HUES6 (cell line): ENCODE results near the gene UHRF1.
A peak's percentile ranks its signal among the peaks of the same experiment; 100 is the strongest.
"Not testable (repeated sequence)": the region's sequence is repeated elsewhere in the genome, so short reads cannot be mapped to it uniquely, and the experiment has no call there.

Experiments used
- H3K27ac ChIP-seq: 2 replicates; pipeline ENCODE4 v1.7.0; 2013; ENCODE audit warnings: low read depth, mild to moderate bottlenecking, low read length, inconsistent platforms
- H3K27me3 ChIP-seq: 2 replicates; pipeline ENCODE4 v1.6.1; 2013; ENCODE audit warnings: low read length; ENCODE audit not compliant: control insufficient read depth, insufficient read depth
- H3K36me3 ChIP-seq: 2 replicates; pipeline ENCODE4 v1.6.1; 2013; ENCODE audit warnings: low read length; ENCODE audit not compliant: control insufficient read depth, insufficient read depth
- H3K4me1 ChIP-seq: 2 replicates; pipeline ENCODE4 v1.6.1; 2013; ENCODE audit warnings: low read length; ENCODE audit not compliant: control insufficient read depth, insufficient read depth
- H3K4me3 ChIP-seq: 2 replicates; pipeline ENCODE4 v1.5.1; 2013; ENCODE audit warnings: low read depth, low read length
- H3K9ac ChIP-seq: one replicate; pipeline ENCODE4 v1.6.1; 2013; ENCODE audit warnings: mild to moderate bottlenecking, low read length
- H3K9me3 ChIP-seq: 2 replicates; pipeline ENCODE4 v1.6.1; 2013; ENCODE audit warnings: low read depth, low read length; ENCODE audit not compliant: control insufficient read depth, insufficient read depth

The UHRF1 gene

GRCh38 chr19:4900879-4901278 is 8.4 kb upstream of the UHRF1 start:
- H3K9ac ChIP-seq, H3K9me3 ChIP-seq, H3K27ac ChIP-seq, H3K4me1 ChIP-seq, H3K36me3 ChIP-seq, H3K4me3 ChIP-seq: not testable (repeated sequence)
- peaks cover 14% of the 10 kb centered on the region for H3K27me3 ChIP-seq

- Histone ChIP-seq H3K36me3 (no peaks in the 10 kb centered on the region), H3K9ac (no peak within 1 kb of the TSS), H3K27me3 (0 out of 2 replicates have a peak, but pooled peaks cover 3% of the 10 kb centered on the region), H3K4me1 (no peaks in the 10 kb centered on the region), H3K9me3 (no peaks in the 10 kb centered on the region), H3K4me3 (no peak within 1 kb of the TSS), H3K27ac (no peak within 1 kb of the TSS)
Observed at GRCh38 chr19:4902796-4903195, 6.5 kb upstream of the UHRF1 start, which contains the start of gene ARRDC5. Gene ARRDC5 (minus strand): TSS chr19:4902896. CDS start chr19:4902825, 71 bp downstream.

DNA sequence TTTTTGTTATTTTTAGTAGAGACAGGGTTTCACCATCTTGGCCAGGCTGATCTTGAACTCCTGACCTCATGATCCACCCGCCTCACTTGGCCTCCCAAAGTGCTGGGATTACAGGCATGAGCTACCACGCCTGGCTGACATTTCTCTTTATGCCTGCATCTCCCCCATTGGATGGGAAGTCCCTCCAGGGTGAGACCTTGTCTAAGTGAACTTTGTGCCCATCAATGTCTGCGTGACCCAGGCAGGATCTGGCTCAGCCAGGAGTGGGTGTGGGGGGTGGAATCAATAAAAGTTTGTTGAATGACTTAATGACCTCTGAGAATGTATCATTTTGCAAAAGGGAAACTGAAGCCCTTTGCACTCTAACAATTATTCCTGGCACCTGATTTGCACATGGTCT is 4.8 kb upstream of the UHRF1 start:
- Histone ChIP-seq H3K36me3 (no peaks in the 10 kb centered on the region), H3K9me3 (no peaks in the 10 kb centered on the region), H3K27ac (no peak overlapping the region), H3K9ac (no peak overlapping the region), H3K4me1 (peaks cover 4% of the 10 kb centered on the region; the same call in 1 of the 2 replicates), H3K4me3 (no peak overlapping the region), H3K27me3 (no peaks in the 10 kb centered on the region)

DNA sequence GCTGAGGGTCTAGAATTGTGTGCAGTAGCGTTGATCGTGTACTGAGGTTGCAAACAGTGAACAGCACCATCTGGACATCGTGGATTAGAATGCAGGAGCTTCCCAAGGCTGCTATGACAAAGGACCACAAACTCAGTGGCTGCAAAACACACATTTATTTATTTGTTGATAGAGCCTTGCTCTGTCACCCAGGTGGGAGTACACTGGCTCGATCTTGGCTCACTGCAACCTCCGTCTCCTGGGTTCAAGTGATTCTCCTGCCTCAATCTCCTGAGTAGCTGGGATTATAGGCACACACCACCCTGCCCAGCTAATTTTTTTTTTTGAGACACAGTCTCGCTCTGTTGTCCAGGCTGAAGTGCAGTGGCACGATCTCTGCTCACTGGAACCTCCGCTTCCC is 2.3 kb upstream of the UHRF1 start:
- H3K4me1 ChIP-seq: peaks cover 19% of the 10 kb centered on the region
- H3K36me3 ChIP-seq: peaks cover 4% of the 10 kb centered on the region; the same call in 1 of the 2 replicates
- H3K27ac ChIP-seq: no peak overlapping the region
- H3K9ac ChIP-seq: no peak overlapping the region
- H3K27me3 ChIP-seq: no peaks in the 10 kb centered on the region
- no peak overlapping the region for H3K4me3 ChIP-seq
- no peaks in the 10 kb centered on the region for H3K9me3 ChIP-seq

- Histone ChIP-seq H3K27me3 (no peaks in the 10 kb centered on the region), H3K9ac (peak overlapping the region; percentile 81), H3K9me3 (no peaks in the 10 kb centered on the region), H3K4me3 (no peak overlapping the region), H3K36me3 (peaks cover 18% of the 10 kb centered on the region), H3K4me1 (peaks cover 22% of the 10 kb centered on the region), H3K27ac (no peak overlapping the region)
Observed at GRCh38 chr19:4908360-4908759, 941 bp upstream of the UHRF1 start.

- H3K4me1 ChIP-seq: peaks cover 22% of the 10 kb centered on the region
- H3K9me3 ChIP-seq: no peaks in the 10 kb centered on the region
- peak overlapping the region; percentile 76; the same call in 1 of the 2 replicates for H3K27ac ChIP-seq
- peak overlapping the region; percentile 81 for H3K9ac ChIP-seq
- H3K27me3 ChIP-seq: no peaks in the 10 kb centered on the region
- H3K36me3 ChIP-seq: peaks cover 21% of the 10 kb centered on the region
- H3K4me3 ChIP-seq: peak overlapping the region; percentile 57; the same call in 1 of the 2 replicates
Observed at GRCh38 chr19:4908781-4909155, 533 bp upstream of the UHRF1 start.

GRCh38 chr19:4909897-4910593 is 744 bp downstream of the UHRF1 start:
- no peaks in the 10 kb centered on the region for H3K27me3 ChIP-seq
- H3K4me3 ChIP-seq: peak overlapping the region; percentile 57
- no peaks in the 10 kb centered on the region for H3K9me3 ChIP-seq
- H3K9ac ChIP-seq: peak overlapping the region; percentile 81
- H3K27ac ChIP-seq: peak overlapping the region; percentile 76; the same call in 1 of the 2 replicates
- H3K36me3 ChIP-seq: peaks cover 33% of the 10 kb centered on the region
- peaks cover 34% of the 10 kb centered on the region for H3K4me1 ChIP-seq

- H3K4me3 ChIP-seq: peak overlapping the region; percentile 57
- peak overlapping the region; percentile 50; the same call in 1 of the 2 replicates for H3K27ac ChIP-seq
- no peaks in the 10 kb centered on the region for H3K27me3 ChIP-seq
- peaks cover 39% of the 10 kb centered on the region for H3K36me3 ChIP-seq
- peaks cover 37% of the 10 kb centered on the region for H3K4me1 ChIP-seq
- H3K9me3 ChIP-seq: no peaks in the 10 kb centered on the region
- peak overlapping the region; percentile 73 for H3K9ac ChIP-seq
Observed at GRCh38 chr19:4910594-4911281, 1.4 kb downstream of the UHRF1 start.

DNA sequence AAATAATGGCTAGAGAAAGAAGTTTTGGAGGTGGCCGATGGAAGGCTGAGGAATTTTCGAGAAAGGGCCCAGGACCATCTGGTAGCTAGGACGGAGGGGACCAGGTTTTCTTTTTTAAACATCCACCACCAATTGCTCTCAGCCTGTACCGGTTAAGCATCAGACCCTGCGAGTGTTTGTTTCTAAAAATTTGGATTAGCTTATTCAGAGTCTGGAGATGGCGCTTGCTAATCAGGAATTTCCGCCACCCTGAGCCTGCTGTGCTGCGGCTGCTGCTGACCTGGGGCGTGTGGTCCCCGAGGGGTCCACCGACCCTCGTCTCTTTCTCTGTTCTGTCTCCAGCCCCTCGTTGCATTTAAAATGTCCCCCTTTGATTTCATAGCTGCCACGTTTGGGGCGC is 2.0 kb downstream of the UHRF1 start:
- Histone ChIP-seq H3K36me3 (peaks cover 44% of the 10 kb centered on the region), H3K27me3 (no peaks in the 10 kb centered on the region), H3K27ac (peak overlapping the region; percentile 48; the same call in 1 of the 2 replicates), H3K9ac (peak overlapping the region; percentile 73), H3K9me3 (no peaks in the 10 kb centered on the region), H3K4me3 (peak overlapping the region; percentile 57; the same call in 1 of the 2 replicates), H3K4me1 (peaks cover 37% of the 10 kb centered on the region)

- peak overlapping the region; percentile 57; the same call in 1 of the 2 replicates for H3K4me3 ChIP-seq
- H3K9ac ChIP-seq: peak overlapping the region; percentile 73
- no peaks in the 10 kb centered on the region for H3K27me3 ChIP-seq
- no peaks in the 10 kb centered on the region for H3K9me3 ChIP-seq
- H3K27ac ChIP-seq: peak overlapping the region; percentile 48; the same call in 1 of the 2 replicates
- peaks cover 37% of the 10 kb centered on the region for H3K4me1 ChIP-seq
- H3K36me3 ChIP-seq: peaks cover 50% of the 10 kb centered on the region
Observed at GRCh38 chr19:4911786-4912672, 2.7 kb downstream of the UHRF1 start.
